ENCODE measurements around the gene ZNF394.

The ZNF394 gene

GRCh38 chr7:99453105-99453504 lies 47.0 kb downstream of the ZNF394 start:
- Histone ChIP-seq H3K4me1 (ENCODE audit: control insufficient read depth, insufficient read depth, low read length) (no peaks in the 10 kb centered on the region), H3K9me3 (ENCODE audit: control insufficient read depth, insufficient read depth, low read length) (no peaks in the 10 kb centered on the region), H3K27ac (ENCODE audit: low read length) (no peak overlapping the region), H3K4me3 (ENCODE audit: low read length) (no peak overlapping the region), H3K27me3 (ENCODE audit: control insufficient read depth, insufficient read depth, low read length) (no peaks in the 10 kb centered on the region), H3K36me3 (ENCODE audit: control insufficient read depth, insufficient read depth, low read length) (peaks cover 63% of the 10 kb centered on the region)
- no CpG with 5 or more reads among the region's 11 CpGs for WGBS (ENCODE audit: insufficient coverage, insufficient read length)
- DNase-seq (ENCODE audit: low read depth, low spot score) = no peak

GRCh38 chr7:99452541-99452940 lies 47.5 kb downstream of the ZNF394 start:
- Histone ChIP-seq H3K36me3 (ENCODE audit: control insufficient read depth, insufficient read depth, low read length) (peaks cover 64% of the 10 kb centered on the region), H3K27ac (ENCODE audit: low read length) (no peak overlapping the region)

GRCh38 chr7:99451936-99452335 lies 48.1 kb downstream of the ZNF394 start:
- Histone ChIP-seq H3K27ac (ENCODE audit: low read length) (no peak overlapping the region), H3K27me3 (ENCODE audit: control insufficient read depth, insufficient read depth, low read length) (no peaks in the 10 kb centered on the region), H3K4me1 (ENCODE audit: control insufficient read depth, insufficient read depth, low read length) (no peaks in the 10 kb centered on the region), H3K9me3 (ENCODE audit: control insufficient read depth, insufficient read depth, low read length) (no peaks in the 10 kb centered on the region), H3K36me3 (ENCODE audit: control insufficient read depth, insufficient read depth, low read length) (peaks cover 64% of the 10 kb centered on the region), H3K4me3 (ENCODE audit: low read length) (no peak overlapping the region; the same call in 1 of the 2 replicates)
- no CpG with 5 or more reads among the region's 8 CpGs for WGBS (ENCODE audit: insufficient coverage, insufficient read length)
- no peak for DNase-seq (ENCODE audit: low read depth, low spot score)

More at GRCh38 chr7:99452541-99452940, 47.5 kb downstream of the ZNF394 start:
- no CpG with 5 or more reads among the region's 13 CpGs for WGBS (ENCODE audit: insufficient coverage, insufficient read length)
- no peaks in the 10 kb centered on the region for H3K27me3 ChIP-seq (ENCODE audit: control insufficient read depth, insufficient read depth, low read length)
- no peaks in the 10 kb centered on the region for H3K4me1 ChIP-seq (ENCODE audit: control insufficient read depth, insufficient read depth, low read length)
- H3K4me3 ChIP-seq (ENCODE audit: low read length) = no peak overlapping the region
- DNase-seq (ENCODE audit: low read depth, low spot score) = no peak
- no peaks in the 10 kb centered on the region for H3K9me3 ChIP-seq (ENCODE audit: control insufficient read depth, insufficient read depth, low read length)

- Histone ChIP-seq H3K27ac (ENCODE audit: low read length) (no peak overlapping the region), H3K4me1 (ENCODE audit: control insufficient read depth, insufficient read depth, low read length) (no peaks in the 10 kb centered on the region), H3K36me3 (ENCODE audit: control insufficient read depth, insufficient read depth, low read length) (peaks cover 69% of the 10 kb centered on the region), H3K27me3 (ENCODE audit: control insufficient read depth, insufficient read depth, low read length) (no peaks in the 10 kb centered on the region), H3K4me3 (ENCODE audit: low read length) (no peak overlapping the region), H3K9me3 (ENCODE audit: control insufficient read depth, insufficient read depth, low read length) (no peaks in the 10 kb centered on the region)
- no CpG with 5 or more reads among the region's 5 CpGs for WGBS (ENCODE audit: insufficient coverage, insufficient read length)
- DNase-seq (ENCODE audit: low read depth, low spot score) = no peak
These were observed 50.8 kb downstream of the ZNF394 start for GRCh38 chr7:99449326-99449725.

GRCh38 chr7:99448855-99449254 lies 51.2 kb downstream of the ZNF394 start:
- Histone ChIP-seq H3K27me3 (ENCODE audit: control insufficient read depth, insufficient read depth, low read length) (no peaks in the 10 kb centered on the region), H3K27ac (ENCODE audit: low read length) (no peak overlapping the region), H3K4me1 (ENCODE audit: control insufficient read depth, insufficient read depth, low read length) (no peaks in the 10 kb centered on the region), H3K36me3 (ENCODE audit: control insufficient read depth, insufficient read depth, low read length) (peaks cover 70% of the 10 kb centered on the region), H3K9me3 (ENCODE audit: control insufficient read depth, insufficient read depth, low read length) (no peaks in the 10 kb centered on the region), H3K4me3 (ENCODE audit: low read length) (no peak overlapping the region)
- DNase-seq (ENCODE audit: low read depth, low spot score) = no peak
- no CpG with 5 or more reads among the region's 10 CpGs for WGBS (ENCODE audit: insufficient coverage, insufficient read length)

GRCh38 chr7:99447943-99448342 lies 52.1 kb downstream of the ZNF394 start:
- H3K4me3 ChIP-seq (ENCODE audit: low read length) = no peak overlapping the region
- no CpG with 5 or more reads among the region's 10 CpGs for WGBS (ENCODE audit: insufficient coverage, insufficient read length)
- DNase-seq (ENCODE audit: low read depth, low spot score) = no peak
- H3K27me3 ChIP-seq (ENCODE audit: control insufficient read depth, insufficient read depth, low read length) = no peaks in the 10 kb centered on the region
- H3K9me3 ChIP-seq (ENCODE audit: control insufficient read depth, insufficient read depth, low read length) = no peaks in the 10 kb centered on the region
- no peak overlapping the region for H3K27ac ChIP-seq (ENCODE audit: low read length)
- no peaks in the 10 kb centered on the region for H3K4me1 ChIP-seq (ENCODE audit: control insufficient read depth, insufficient read depth, low read length)
- peaks cover 70% of the 10 kb centered on the region for H3K36me3 ChIP-seq (ENCODE audit: control insufficient read depth, insufficient read depth, low read length)

GRCh38 chr7:99446096-99446495 lies 54.0 kb downstream of the ZNF394 start:
- Histone ChIP-seq H3K27me3 (ENCODE audit: control insufficient read depth, insufficient read depth, low read length) (no peaks in the 10 kb centered on the region), H3K9me3 (ENCODE audit: control insufficient read depth, insufficient read depth, low read length) (no peaks in the 10 kb centered on the region), H3K36me3 (ENCODE audit: control insufficient read depth, insufficient read depth, low read length) (peaks cover 61% of the 10 kb centered on the region), H3K4me1 (ENCODE audit: control insufficient read depth, insufficient read depth, low read length) (0 out of 2 replicates have a peak, but pooled peaks cover 2% of the 10 kb centered on the region), H3K27ac (ENCODE audit: low read length) (no peak overlapping the region), H3K4me3 (ENCODE audit: low read length) (no peak overlapping the region)
- DNase-seq (ENCODE audit: low read depth, low spot score) = no peak
- no CpG with 5 or more reads among the region's 4 CpGs for WGBS (ENCODE audit: insufficient coverage, insufficient read length)

All from iPS DF 6.9 (cell line).